Ascending aorta (tissue), 2 donors: ENCODE data around the gene KXD1. TPM values are rescaled to one million over a fixed set of nuclear protein-coding genes. Genes with fewer than 3 reads are reported as not detected.

Experiments used
- DNase-seq, 2 donors: peaks; one replicate each; pipeline ENCODE4 v3.0.0-alpha.2; 2019; ENCODE audit warnings: low spot score in 2 of 2
- H3K27ac ChIP-seq, 2 donors: fragments of 200-600 bp; sonication (generic); one replicate each; pipeline ENCODE4 v1.5.1; 2016 to 2017; ENCODE audit warnings: mild to moderate bottlenecking in 1 of 2
- H3K27me3 ChIP-seq: fragments of 200-600 bp; sonication (generic); one replicate; pipeline ENCODE4 v1.5.1; 2017
- H3K36me3 ChIP-seq, 2 donors: fragments of 200-600 bp; sonication (generic); one replicate each; pipeline ENCODE4 v1.5.1; 2016
- H3K4me1 ChIP-seq, 2 donors: fragments of 200-600 bp; sonication (generic); one replicate each; pipeline ENCODE4 v1.5.1; 2016 to 2017; ENCODE audit warnings: mild to moderate bottlenecking in 1 of 2
- H3K4me3 ChIP-seq, 2 donors: fragments of 200-600 bp; sonication (generic); one replicate each; pipeline ENCODE4 v1.5.1; 2016 to 2017; ENCODE audit warnings: mild to moderate bottlenecking in 1 of 2
- H3K9me3 ChIP-seq, 2 donors: fragments of 200-600 bp; sonication (generic); one replicate each; pipeline ENCODE4 v1.5.1; 2016
- CTCF ChIP-seq, 3 experiments: fragments of 200-600 bp in 2 of 3; fragments of 450-650 bp in 1 of 3; sonication (generic) in 2 of 3; IDR thresholded peaks; one replicate each; pipeline ENCODE4 v1.5.1; 2016 to 2019; ENCODE audit warnings: antibody characterized with exemption in 3 of 3, mild to moderate bottlenecking in 1 of 3, moderate library complexity in 1 of 3
- intact Hi-C: fragments of 100-400 bp; cut with DNase I; formaldehyde crosslinking; loops from one replicate; pipeline ENCODE4 v1.15.1; 2023
- total RNA-seq: library from RNA; depleted of rRNA; stranded (reverse); fragments of >200 nt; gene quantifications from one replicate; pipeline ENCODE4 v1.1.0, GENCODE V29; 2016

Gene KXD1
- total RNA-seq, 1 donor from 2014 or later, result 178 TPM

- intact Hi-C loops, result no loop called here
- H3K4me3 ChIP-seq, result no peak overlapping the region
- H3K9me3 ChIP-seq, result no peaks in the 10 kb centered on the region
- no peaks in the 10 kb centered on the region for H3K36me3 ChIP-seq
- DNase-seq, result no peak
- H3K27me3 ChIP-seq, result peaks cover 40% of the 10 kb centered on the region
- TF ChIP-seq CTCF (IDR thresholded peaks at IDR 0.05), result no peak
- no peak overlapping the region for H3K27ac ChIP-seq
- peaks cover 0 to 18% of the 10 kb centered on the region in 2 donors for H3K4me1 ChIP-seq
These were observed 56.0 kb downstream of the KXD1 start for GRCh38 chr19:18613589-18614234.

GRCh38 chr19:18616023-18616422, 58.4 kb downstream of the KXD1 start:
- Histone ChIP-seq H3K27me3 (peaks cover 24% of the 10 kb centered on the region), H3K4me3 (no peak overlapping the region), H3K27ac (no peak overlapping the region), H3K36me3 (no peaks in the 10 kb centered on the region), H3K9me3 (no peaks in the 10 kb centered on the region), H3K4me1 (peaks cover 0 to 14% of the 10 kb centered on the region in 2 donors)
- TF ChIP-seq CTCF (IDR thresholded peaks at IDR 0.05), result no peak
- DNase-seq, result no peak
- intact Hi-C loops, result no loop called here

GRCh38 chr19:18617562-18617961, 59.9 kb downstream of the KXD1 start:
- no peak overlapping the region for H3K4me3 ChIP-seq
- H3K27ac ChIP-seq, result no peak overlapping the region
- peaks cover 8% of the 10 kb centered on the region for H3K27me3 ChIP-seq
- H3K4me1 ChIP-seq, result peaks cover 0 to 2% of the 10 kb centered on the region in 2 donors
- DNase-seq, result no peak
- no peaks in the 10 kb centered on the region for H3K9me3 ChIP-seq
- H3K36me3 ChIP-seq, result no peaks in the 10 kb centered on the region
- intact Hi-C loops, result no loop called here
- TF ChIP-seq CTCF (IDR thresholded peaks at IDR 0.05), result no peak

- no peak for DNase-seq
- Histone ChIP-seq H3K27me3 (peaks cover 2% of the 10 kb centered on the region), H3K27ac (no peak overlapping the region), H3K36me3 (no peaks in the 10 kb centered on the region), H3K4me3 (no peak overlapping the region), H3K4me1 (no peaks in the 10 kb centered on the region), H3K9me3 (no peaks in the 10 kb centered on the region)
- intact Hi-C loops, result no loop called here
- TF ChIP-seq CTCF (IDR thresholded peaks at IDR 0.05), result no peak
These were observed 60.6 kb downstream of the KXD1 start for GRCh38 chr19:18618236-18618635.

Other genes with a start within 250 kb of the KXD1 start
- gene LSM4, start 234.8 kb upstream of the KXD1 start, total RNA-seq, result 62.5 TPM
- gene PGPEP1, start 217.3 kb upstream of the KXD1 start, total RNA-seq, result 14.8 TPM
- gene GDF15, start 171.7 kb upstream of the KXD1 start, total RNA-seq, result 8.5 TPM
- gene LRRC25, start 160.2 kb upstream of the KXD1 start, total RNA-seq, result 6.9 TPM
- gene SSBP4, start 138.5 kb upstream of the KXD1 start, total RNA-seq, result 233 TPM
- gene ISYNA1, start 119.7 kb upstream of the KXD1 start, total RNA-seq, result 93.1 TPM
- 30.5 TPM for gene ELL, start 35.8 kb upstream of the KXD1 start, total RNA-seq
- 395 TPM for gene FKBP8, start 14.3 kb upstream of the KXD1 start, total RNA-seq
- 554 TPM for gene UBA52, start 14.0 kb downstream of the KXD1 start, total RNA-seq
- 173 TPM for gene REX1BD, start 30.9 kb downstream of the KXD1 start, total RNA-seq
- 638 TPM for gene CRLF1, start 48.9 kb downstream of the KXD1 start, total RNA-seq
- gene TMEM59L, start 55.0 kb downstream of the KXD1 start, total RNA-seq, result not detected
- 52.8 TPM for gene KLHL26, start 79.2 kb downstream of the KXD1 start, total RNA-seq
- gene CRTC1, start 125.8 kb downstream of the KXD1 start, total RNA-seq, result 10.0 TPM
- gene COMP, start 233.4 kb downstream of the KXD1 start, total RNA-seq, result 5.0 TPM